ENCODE data around the gene ADAD1. TPM values are rescaled to one million over a fixed set of nuclear protein-coding genes. Genes with fewer than 3 reads are reported as not detected.

The ADAD1 gene
- total RNA-seq, 4 donors from 2014 or later: not detected

DNA sequence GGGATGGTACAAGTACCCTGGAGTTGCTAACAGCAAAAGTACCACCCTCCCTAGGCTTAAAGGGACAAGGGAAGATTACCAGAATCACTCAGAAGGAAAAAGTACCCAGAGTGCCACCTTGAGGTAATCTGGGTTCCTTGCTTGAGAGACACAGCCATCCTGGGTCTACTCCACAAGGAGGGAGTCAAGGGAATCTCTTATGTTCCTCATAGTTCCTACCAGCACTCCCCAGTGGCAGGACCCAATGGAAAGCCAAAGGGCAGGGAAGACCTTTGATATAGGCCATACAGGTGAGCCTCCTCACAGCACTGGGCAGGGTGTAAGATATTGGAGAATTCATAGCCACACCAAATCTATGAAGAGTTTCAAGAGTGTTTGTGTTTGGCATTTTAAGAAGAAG lies 72.0 kb downstream of the ADAD1 start:
- DNase-seq (ENCODE audit: low spot score in 2 of 2): no peak
- H3K9me3 ChIP-seq: no peaks in the 10 kb centered on the region
- H3K4me1 ChIP-seq: no peaks in the 10 kb centered on the region
- H3K4me3 ChIP-seq: no peak overlapping the region
- H3K27me3 ChIP-seq: no peaks in the 10 kb centered on the region
- TF ChIP-seq POLR2A (IDR thresholded peaks at IDR 0.05): no peak
- TF ChIP-seq, protein P1, sequence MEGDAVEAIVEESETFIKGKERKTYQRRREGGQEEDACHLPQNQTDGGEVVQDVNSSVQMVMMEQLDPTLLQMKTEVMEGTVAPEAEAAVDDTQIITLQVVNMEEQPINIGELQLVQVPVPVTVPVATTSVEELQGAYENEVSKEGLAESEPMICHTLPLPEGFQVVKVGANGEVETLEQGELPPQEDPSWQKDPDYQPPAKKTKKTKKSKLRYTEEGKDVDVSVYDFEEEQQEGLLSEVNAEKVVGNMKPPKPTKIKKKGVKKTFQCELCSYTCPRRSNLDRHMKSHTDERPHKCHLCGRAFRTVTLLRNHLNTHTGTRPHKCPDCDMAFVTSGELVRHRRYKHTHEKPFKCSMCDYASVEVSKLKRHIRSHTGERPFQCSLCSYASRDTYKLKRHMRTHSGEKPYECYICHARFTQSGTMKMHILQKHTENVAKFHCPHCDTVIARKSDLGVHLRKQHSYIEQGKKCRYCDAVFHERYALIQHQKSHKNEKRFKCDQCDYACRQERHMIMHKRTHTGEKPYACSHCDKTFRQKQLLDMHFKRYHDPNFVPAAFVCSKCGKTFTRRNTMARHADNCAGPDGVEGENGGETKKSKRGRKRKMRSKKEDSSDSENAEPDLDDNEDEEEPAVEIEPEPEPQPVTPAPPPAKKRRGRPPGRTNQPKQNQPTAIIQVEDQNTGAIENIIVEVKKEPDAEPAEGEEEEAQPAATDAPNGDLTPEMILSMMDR (IDR thresholded peaks at IDR 0.05): no peak
- TF ChIP-seq EP300 (IDR thresholded peaks at IDR 0.05): no peak
- no peaks in the 10 kb centered on the region for H3K36me3 ChIP-seq
- H3K27ac ChIP-seq: no peak overlapping the region

GRCh38 chr4:122453384-122453995 lies 74.7 kb downstream of the ADAD1 start:
- Histone ChIP-seq H3K36me3 (no peaks in the 10 kb centered on the region), H3K27ac (no peak overlapping the region), H3K4me3 (no peak overlapping the region), H3K9me3 (no peaks in the 10 kb centered on the region), H3K27me3 (no peaks in the 10 kb centered on the region), H3K4me1 (no peaks in the 10 kb centered on the region)
- 27 to 41% methylated on average over 1 of the region's 1 CpG for WGBS, 2 donors
- no peak for DNase-seq (ENCODE audit: low spot score in 2 of 2)
- TF ChIP-seq POLR2A (IDR thresholded peaks at IDR 0.05) (no peak), EP300 (IDR thresholded peaks at IDR 0.05) (no peak)
- TF ChIP-seq, protein P1 (IDR thresholded peaks at IDR 0.05): no peak

DNA sequence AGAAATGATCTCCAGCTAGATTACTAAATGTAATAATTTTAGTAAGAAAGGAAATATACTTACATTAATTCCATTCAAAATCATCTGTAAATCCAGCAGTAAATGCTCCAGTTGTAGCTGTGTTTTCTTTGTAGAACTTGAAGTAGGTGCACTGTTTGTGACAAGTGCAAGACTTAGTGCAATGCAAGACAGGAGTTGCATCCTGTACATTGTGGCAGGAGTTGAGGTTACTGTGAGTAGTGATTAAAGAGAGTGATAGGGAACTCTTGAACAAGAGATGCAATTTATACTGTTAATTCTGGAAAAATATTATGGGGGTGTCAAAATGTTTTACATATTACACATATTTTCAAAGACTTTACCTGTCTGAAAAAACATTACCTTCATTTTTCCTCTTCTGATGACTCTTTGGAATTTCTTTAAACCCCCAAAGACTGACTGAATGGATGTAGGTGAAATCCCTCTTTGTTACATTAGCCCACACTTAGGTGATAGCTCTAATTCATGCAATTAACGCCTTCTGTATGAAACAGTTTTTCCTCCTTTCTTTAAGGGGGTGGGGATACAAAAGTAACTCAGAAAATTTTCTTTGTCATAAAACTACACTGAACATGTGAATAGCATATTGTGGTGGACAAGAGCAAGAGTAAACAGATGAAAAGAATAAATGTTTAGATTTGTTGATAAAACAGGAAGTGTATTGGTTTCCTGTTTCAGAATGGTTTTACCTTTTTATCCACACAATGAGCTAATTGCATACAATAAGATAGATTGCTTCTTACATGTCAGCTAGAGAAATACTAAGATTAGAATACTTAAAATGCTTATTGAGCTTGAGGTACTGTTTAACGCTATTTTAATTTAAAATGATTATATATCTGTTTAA lies 77.7 kb downstream of the ADAD1 start, which contains the start of gene IL2:
Gene IL2 (minus strand): TSS at position 495 of the 886 bp plus-strand sequence. CDS start 285 bp downstream, at position 210.
- DNase-seq (ENCODE audit: low spot score in 2 of 2): no peak
- Histone ChIP-seq H3K27ac (no peak within 1 kb of the TSS), H3K27me3 (no peaks in the 10 kb centered on the region), H3K9me3 (no peaks in the 10 kb centered on the region), H3K36me3 (no peaks in the 10 kb centered on the region), H3K4me3 (no peak within 1 kb of the TSS), H3K4me1 (no peaks in the 10 kb centered on the region)
- 82 to 83% methylated on average over 2 of the region's 2 CpGs for WGBS, 2 donors
- no peak for TF ChIP-seq POLR2A (IDR thresholded peaks at IDR 0.05)
- TF ChIP-seq, protein P1 (IDR thresholded peaks at IDR 0.05): no peak
- TF ChIP-seq EP300 (IDR thresholded peaks at IDR 0.05): no peak

DNA sequence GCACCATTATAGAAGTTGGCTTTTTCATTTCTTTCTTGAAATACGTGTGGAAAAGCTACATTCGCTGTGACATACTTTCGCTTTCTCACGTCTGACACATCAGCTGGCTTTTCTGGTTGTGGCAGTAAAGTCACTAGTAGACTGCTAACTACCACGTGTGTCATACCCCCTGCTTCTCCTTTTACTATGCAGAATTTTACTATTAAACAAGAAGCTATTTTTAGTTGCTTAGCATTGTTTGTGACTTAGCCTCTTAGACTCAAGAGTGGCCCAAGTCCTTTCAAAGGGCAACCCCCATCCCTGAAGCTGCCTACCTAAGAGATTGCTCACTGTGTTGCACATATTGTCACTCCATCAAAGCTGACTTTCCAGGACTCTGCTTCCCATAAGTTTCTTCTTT lies 79.8 kb downstream of the ADAD1 start:
- WGBS, 2 donors: 47 to 50% methylated on average over 5 of the region's 5 CpGs
- TF ChIP-seq, protein P1 (IDR thresholded peaks at IDR 0.05): no peak
- TF ChIP-seq EP300 (IDR thresholded peaks at IDR 0.05) (no peak), POLR2A (IDR thresholded peaks at IDR 0.05) (no peak)
- no peak for DNase-seq (ENCODE audit: low spot score in 2 of 2)
- Histone ChIP-seq H3K9me3 (no peaks in the 10 kb centered on the region), H3K4me1 (no peaks in the 10 kb centered on the region), H3K4me3 (peak overlapping the region in 3 of 4 donors; percentile 9 to 23 (median 12)), H3K27me3 (no peaks in the 10 kb centered on the region), H3K36me3 (no peaks in the 10 kb centered on the region), H3K27ac (no peak overlapping the region)

GRCh38 chr4:122469457-122469856 lies 90.6 kb downstream of the ADAD1 start:
- H3K4me3 ChIP-seq: no peak overlapping the region
- H3K9me3 ChIP-seq: peaks cover 0 to 16% (median 0%) of the 10 kb centered on the region in 4 donors
- 91 to 92% methylated on average over 1 of the region's 1 CpG for WGBS, 2 donors
- no peak for DNase-seq (ENCODE audit: low spot score in 2 of 2)
- H3K27ac ChIP-seq: no peak overlapping the region
- H3K27me3 ChIP-seq: no peaks in the 10 kb centered on the region
- H3K4me1 ChIP-seq: no peaks in the 10 kb centered on the region
- no peaks in the 10 kb centered on the region for H3K36me3 ChIP-seq
- TF ChIP-seq, protein P1 (IDR thresholded peaks at IDR 0.05): no peak
- TF ChIP-seq EP300 (IDR thresholded peaks at IDR 0.05) (no peak), POLR2A (IDR thresholded peaks at IDR 0.05) (no peak)
